HS-27A (cell line): ENCODE measurements around the gene SNAPC4.
"Not testable (repeated sequence)": the region's sequence is repeated elsewhere in the genome, so short reads cannot be mapped to it uniquely, and the experiment has no call there.

Experiments used
- DNase-seq: peaks from one replicate; pipeline ENCODE4 v3.0.0-alpha.2; 2012; ENCODE audit warnings: low read depth, missing footprints

Gene SNAPC4

DNA sequence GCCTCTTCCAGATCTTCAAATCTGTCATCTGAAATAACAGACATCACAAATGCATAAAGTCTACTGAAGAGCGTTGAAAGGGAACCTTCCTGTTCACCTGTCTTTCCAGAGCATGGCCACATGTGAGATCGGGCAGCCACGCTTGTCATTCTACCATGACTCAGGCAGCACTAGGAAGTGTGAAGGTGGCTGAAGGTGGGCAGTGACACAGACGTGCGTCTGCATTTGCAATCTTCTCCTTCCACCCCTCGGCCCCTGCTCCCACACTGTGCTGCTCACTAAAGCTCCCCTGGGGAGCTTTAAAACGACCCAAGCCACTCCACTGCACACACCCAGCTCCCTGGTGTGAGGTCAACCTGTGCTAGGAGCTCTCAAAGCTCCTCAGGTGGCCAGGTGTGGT is 7.9 kb upstream of the SNAPC4 start:
- DNase-seq: no peak

DNA sequence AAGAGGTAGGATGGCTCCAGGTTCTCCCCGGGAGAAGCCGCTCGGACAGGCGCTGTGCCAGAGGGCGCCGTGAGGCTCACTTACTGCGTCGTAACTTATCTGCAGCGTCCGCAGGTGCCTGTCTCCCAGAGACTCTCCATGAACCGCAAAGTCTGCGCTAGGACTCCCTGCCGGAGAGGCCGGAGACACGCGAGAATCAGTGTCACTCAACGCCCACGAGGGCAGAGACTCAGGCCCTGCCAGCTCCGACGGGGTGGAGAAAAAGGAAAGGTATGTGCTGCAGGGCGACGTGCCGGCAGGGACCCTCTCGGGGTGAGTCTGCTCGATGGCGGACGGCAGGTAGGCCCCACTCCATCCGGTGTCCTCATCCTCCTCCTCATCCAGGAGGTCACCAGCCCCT is 7.1 kb upstream of the SNAPC4 start:
- DNase-seq: not testable (repeated sequence)

DNA sequence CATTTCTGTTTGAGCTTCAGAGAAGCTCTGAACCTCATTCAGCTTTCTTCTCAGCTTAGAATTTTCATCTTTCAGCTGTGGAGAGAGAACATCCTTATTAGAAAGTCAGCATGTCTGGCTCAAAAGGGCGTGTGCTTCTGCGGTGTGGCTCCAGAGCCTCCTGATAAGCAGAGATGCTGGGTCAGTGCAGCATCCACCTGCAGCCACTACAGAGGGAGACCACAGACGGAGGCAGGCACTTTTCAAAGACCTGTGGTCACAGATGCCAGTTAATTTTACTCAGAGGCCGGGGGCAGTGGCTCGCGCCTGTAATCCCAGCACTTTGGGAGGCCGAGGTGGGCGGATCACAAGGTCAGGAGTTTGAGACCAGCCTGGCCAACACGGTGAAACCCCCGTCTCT is 5.9 kb upstream of the SNAPC4 start:
- not testable (repeated sequence) for DNase-seq

DNA sequence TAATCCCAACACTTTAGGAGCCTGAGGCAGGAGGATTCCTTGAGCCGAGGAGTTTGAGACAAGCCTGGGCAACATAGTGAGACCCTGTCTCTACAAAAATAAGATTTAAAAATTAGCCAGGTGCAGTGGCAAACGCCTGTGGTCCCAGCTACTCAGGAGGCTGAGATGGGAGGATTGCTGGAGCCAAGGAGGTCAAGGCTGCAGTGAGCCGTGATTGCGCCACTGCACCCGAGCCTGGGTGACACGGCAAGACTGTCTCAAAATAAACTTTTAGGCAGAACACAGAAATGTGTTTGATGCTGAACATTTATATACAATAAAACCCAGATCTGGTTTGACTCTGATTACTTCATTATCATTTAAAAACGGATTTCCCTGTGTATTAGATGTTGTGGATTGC is 5.5 kb upstream of the SNAPC4 start:
- DNase-seq: no peak

DNA sequence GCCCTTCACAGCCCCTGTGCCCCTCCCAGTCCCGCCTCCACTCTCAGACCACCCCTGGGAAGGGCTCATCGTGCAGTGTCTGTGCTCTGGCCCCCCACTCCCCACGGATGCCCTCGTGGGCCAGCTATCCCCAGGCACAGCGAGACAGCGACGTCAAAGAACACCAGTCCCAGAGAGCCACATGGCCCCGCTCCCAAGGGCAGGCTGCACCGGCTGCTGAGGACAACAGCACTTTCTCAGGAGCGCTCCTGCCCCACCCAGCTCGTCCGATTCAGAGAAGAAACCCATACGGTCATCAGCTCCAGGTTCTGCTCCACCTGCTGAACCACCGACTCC is 4.8 kb upstream of the SNAPC4 start:
- DNase-seq: no peak

DNA sequence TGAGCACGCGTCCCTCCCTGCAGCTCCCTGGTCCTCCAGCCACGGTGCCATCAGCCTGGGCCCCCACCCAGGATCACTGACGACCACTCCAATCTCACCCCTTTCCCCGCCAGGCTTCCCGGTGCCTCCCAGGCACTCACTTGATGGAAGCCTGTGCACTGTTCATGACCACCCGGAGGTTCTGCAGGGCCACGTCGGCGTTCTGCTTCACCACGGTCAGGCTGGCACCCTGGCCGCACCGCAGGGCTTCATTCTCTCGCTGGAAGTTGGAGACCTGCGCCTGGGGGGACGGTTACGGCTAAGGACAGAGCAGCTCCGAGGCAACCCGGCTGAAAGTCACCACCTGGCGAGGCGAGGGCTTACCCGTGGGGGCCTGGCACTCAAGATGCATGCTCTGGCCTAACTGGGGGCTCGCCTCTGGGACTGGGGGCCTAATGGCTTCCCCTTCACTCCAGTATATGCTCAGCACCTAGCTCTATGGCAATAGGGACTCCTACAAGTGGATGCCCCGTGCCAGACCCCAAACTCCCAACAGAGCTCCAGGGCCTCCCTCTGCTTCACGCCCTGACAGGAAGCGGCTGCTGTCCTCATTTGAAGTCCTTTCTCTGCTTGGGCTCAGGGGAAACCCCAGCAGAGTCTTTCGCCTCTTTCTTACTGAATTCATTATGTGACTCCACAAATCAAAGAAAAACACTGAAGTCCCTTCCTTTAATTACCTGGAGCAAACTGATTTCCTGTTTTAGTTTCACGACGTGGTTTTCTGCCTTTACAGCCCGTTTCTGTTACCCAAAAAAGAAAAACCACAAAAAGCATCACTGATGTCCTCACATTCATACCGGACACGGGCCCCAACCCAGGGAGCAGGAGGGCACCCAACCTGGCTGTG is 4.2 kb upstream of the SNAPC4 start:
- no peak for DNase-seq

DNA sequence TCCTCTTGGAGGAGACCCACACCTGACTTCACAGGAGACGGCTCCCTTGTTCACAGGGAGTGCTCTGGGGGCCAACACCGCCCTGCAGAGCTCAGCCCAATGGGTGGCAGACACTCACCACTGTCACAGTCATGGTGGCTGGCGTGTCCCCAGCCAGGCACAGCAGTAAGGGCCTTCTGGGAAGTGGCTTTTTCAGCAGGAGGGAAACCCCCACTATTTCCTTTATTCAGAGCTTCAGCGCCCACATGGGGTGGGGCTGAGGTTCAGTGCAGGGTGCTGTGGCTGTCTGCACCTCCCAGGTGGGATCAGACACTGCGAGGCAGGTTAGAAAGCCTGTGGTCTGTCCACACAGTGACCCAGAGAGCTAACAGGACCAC is 3.6 kb upstream of the SNAPC4 start:
- DNase-seq: no peak

DNA sequence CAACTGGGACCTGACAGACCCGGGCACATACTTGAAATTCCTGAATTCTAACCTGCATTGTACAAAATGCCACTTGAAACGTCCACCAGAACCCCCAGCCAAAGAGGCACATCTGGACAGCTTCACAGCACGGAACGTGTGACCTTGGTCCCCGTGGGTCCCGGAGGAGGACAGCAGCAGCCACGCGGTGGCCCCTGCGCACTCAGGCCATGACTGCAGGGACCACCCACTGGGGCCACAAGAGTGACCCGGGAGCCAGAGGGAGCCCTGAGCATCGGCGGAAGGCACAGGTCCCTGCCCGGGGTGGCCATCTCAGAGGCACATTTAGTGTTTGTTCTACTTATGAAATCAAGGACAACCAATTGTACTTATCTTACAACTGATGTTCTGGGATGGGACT is 2.1 kb upstream of the SNAPC4 start:
- no peak for DNase-seq

DNA sequence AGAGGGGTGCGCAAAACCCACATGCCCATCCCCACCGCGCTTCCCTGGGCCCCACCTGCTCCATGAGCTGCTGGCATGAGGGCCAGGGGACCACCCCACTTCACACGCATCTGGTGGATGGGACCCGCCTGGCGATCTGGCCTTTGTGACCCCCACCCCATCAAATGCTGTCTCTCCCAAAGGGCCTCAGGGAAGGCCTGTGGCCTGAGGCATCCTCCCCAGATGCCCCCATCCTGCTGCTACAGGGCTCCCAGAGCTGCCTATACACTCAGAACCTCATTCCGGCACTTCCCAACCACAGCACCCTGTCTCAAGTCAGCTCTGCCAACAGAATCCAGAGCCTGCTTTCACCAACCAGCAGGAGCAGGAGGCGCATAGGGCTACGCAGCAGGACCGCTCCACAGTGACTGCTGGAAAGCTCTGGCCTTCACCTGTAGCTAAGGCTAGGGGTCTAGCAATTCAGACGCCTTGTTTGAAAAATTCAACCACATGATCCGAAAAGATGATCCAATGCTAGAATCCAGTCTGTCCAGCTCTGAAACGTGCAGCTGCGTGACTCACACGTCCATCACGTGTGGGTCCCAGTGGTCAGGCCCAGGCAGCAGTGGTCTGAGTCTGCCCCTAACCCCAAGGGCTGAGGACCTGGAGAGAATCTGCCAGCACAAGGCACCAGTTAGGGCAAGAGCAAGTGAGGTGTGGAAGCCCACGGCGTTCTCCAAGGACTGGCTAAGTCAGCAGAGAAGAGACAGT is 1.4 kb upstream of the SNAPC4 start:
- no peak for DNase-seq

DNA sequence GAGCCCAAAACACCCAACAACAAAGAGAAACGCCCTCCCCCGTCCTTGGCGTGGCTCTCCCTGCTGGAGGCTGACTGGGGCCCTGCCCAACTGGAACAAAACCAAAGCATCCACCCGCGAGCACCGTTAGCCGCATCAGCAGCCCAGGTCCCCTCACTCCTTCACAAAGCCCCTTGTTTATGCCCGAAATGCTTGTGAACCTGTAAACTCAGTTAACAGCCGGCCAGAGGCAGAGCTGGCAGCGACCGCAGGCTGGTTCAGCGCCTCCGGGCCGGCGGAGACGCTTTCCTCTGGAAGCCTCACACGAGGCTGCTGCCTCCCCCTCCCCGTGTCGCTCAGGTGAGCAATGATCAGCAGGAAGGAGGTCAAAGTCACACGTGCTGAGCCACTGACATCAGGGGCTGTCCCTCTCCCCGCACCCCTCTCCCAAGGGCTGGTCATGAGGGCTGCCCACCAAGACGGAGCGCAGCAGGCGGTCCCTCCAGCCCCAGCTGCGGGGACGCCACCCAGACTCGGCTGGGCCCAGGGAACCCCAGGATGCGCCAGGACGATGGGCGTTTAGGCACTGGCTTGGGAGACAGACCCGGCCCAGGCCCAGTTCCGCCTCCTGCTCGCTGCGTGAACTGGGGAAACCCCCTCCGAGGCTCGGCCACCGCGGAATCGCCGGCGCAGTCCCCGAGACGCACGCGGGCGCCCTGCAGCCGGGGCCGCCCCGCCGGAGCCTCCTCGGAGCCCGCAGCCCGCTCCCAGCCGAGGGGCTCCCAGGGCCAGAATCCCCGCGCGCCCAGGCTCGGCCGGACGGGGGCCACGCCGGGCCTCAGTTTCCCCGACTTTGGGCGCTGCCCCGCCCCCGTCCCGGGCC is 563 bp downstream of the SNAPC4 start:
- no peak for DNase-seq

DNA sequence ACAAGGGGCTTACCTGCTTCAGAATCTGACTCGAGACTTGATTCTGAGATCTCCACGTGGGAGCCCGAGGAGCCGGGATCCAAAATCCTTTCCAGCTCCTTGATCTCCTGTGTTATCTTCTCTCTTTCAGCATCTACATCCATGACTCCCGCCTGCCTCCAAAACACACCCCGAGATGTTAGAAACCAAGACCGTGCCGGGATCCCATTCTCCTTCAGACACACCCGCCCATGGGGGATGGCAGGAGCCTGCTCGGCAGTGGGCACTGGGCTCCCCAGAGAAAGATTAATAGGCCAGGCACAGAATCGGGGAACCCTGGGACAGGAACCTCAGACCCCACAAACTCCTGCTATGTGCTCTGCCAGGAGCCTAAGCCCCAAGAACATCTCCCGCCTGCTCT is 1.7 kb downstream of the SNAPC4 start:
- DNase-seq: no peak

DNA sequence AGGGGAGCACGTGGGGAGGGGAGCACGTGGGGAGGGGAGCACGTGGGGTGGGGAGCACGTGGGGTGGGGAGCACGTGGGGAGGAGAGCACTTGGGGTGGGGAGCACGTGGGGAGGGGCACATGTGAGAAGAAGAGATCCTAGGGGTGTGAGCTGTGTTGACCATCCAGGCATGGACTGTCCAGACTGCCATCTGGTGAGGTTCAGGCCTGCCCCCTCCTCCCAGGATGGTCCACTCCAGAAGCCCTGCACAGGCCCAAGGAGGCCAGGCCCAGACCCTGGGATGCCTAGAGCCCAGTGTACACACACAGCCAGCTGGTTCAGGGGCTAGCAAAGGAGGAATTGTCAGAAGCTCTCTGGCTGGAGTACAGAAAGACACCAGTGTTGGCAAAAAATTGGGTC is 2.3 kb downstream of the SNAPC4 start:
- no peak for DNase-seq

DNA sequence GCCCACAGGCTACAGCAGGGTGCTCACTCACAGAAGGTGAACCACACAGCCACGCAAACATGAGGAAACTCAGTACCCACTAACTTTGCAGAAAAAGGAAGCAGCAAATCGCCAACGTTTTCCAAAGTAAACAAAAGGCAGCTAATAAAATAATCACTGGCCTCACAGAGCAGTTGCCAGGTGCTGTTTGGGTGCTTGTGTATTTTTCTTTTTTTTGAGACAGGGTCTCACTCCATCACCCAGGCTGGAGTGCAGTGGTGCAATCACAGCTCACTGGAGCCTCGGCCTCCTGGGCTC is 3.8 kb downstream of the SNAPC4 start:
- no peak for DNase-seq

DNA sequence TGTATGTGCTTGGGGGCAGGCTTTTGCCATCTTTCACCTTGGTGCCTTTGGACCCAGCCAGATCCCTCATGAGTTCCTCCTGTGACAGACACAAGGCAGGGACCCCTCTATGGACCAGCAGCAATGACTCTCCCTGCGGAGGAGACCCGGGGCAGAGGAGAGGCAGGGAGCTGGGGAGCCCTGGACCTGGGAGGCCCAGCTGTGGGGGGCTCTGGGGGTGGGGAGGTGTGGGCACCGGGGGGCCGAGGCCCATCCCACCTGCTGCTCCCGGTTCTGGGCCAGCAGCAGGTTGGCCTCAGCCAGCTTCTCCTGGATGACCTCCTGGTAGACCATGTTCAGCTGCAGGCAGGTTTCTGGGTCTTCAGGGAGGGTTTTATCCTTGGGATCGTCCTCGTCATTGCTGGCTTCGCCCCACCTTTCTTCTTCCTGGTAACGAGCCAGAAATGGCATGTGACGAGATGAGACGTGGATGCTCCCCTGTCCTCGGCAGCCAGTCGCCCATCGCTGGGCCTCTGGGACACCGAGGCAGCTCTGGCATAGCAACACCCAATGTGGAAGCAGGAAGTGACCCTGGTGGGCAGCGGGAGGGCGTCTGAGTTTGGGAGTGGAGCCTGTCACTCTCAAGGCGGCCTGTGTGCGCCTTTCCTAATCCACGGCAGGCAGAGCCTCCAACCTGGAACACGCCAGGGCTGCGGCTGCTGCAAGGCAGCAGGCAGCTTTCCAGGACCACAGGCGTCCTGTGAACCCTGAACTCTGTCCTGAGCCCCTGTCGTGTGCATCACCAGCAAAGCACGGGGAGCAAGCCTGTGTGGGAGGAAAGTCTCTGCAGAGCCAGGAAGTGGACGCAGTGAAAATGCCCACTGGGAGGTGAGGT is 4.4 kb downstream of the SNAPC4 start:
- no peak for DNase-seq

DNA sequence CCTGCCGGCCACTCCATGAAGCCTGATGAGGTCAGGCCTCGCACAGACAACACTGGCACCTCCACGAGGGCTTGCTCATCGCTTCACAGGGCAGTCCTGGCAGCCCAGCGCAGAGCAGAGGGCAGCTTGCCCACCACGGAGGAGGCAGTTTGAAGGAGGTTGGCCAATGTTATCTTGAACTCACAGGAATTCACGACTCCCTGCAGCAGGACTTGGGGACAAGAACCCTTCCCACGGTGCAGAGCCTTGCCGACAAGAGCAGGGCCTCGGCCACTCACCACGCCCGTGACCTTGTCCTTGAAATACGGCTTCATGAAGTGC is 5.0 kb downstream of the SNAPC4 start:
- DNase-seq: no peak

DNA sequence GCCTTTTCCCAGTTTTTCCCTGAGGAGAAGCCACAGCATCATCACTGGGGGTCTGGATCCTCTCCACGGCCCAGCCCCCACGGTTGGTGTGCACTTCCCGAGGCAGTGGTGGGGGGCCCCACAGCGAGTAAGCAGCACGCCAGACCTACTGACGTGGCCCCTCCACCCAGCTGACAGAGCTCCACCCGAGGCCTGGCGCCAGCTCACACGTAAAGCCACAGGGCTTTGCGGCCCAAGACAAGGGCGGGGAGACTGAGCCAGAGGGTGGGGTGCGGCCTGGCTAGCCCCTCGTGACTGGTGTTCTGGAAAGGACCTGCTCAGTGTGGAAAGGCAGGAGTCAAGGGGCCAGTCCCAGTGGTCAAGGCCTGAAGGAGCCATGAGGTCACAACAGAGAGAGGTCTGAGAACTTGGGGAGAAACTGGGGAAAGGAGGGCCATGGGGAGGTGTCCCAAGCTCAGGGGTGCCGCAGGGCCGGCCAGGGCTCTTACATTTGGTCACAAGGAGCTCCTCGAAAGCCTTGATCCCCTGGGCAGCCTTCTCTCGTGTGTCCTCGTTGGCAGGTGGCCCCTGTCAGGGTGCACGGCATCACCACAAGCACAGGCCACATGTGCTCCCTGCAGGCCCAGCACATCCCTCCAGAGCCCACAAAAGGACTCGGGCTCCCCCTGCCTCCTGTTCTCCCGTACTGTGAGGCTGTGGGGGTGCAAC is 5.5 kb downstream of the SNAPC4 start:
- DNase-seq: no peak

DNA sequence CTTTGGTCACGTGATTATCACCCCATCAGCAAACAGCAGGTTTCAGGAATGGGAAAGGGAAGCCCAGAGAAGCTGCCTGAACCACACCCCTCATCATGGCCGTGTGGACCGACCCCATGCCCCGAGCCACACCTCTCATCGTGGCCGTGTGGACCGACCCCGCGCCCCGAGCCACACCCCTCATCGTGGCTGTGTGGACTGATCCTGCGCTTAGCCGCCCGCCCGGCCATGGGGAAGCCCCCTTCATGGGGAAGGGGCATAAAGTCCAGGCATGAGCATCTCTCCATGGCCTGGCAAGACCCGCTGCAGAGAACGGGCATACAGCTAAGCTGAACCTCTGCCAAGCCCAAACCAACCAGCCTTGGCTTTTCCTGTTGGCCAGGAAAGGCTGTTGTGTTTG is 6.4 kb downstream of the SNAPC4 start:
- DNase-seq: no peak

DNA sequence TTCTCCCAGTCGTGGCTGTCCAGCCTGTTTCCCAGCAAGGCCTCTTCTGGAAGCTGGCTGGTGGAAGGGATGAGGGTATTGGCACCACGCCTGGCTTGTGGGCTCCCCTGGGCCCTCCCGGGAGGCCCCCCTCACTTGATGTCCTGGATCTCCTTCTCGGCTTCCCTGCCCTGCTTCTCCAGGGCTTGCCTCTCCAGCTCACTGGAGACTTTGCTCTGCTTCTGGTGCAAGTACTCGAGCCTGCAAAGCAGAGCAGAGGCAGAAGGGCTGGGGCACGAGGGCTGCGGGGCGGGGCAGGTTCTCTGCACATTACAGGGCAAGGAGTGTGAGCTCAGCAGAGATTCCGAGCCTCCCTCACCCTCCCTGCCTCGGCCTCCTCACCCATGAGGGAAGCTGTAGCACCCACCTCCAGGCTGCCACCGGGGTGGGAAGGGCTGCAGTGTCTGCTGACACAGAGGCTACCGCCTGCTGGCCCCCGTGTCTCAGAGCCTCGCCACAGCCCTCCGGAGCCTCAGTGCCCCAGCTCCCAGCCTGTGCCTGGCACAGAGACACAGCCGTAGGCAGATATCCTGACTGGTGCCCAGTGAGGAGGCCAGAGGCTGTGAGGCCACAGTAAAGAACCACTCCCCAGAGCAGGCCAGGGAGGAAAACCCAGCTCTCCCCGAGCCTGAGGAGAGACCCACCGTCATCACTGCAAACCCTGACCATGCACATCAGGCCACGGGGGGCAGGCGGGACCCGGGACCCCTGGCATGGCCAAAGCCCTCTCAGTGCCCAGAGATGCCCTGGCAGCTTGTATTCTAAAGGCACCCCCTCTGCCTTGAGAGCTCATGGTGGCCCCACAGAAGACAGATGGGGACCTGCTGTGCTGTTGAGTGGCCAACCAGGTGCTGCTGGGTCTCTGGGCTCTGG is 7.2 kb downstream of the SNAPC4 start:
- no peak for DNase-seq

DNA sequence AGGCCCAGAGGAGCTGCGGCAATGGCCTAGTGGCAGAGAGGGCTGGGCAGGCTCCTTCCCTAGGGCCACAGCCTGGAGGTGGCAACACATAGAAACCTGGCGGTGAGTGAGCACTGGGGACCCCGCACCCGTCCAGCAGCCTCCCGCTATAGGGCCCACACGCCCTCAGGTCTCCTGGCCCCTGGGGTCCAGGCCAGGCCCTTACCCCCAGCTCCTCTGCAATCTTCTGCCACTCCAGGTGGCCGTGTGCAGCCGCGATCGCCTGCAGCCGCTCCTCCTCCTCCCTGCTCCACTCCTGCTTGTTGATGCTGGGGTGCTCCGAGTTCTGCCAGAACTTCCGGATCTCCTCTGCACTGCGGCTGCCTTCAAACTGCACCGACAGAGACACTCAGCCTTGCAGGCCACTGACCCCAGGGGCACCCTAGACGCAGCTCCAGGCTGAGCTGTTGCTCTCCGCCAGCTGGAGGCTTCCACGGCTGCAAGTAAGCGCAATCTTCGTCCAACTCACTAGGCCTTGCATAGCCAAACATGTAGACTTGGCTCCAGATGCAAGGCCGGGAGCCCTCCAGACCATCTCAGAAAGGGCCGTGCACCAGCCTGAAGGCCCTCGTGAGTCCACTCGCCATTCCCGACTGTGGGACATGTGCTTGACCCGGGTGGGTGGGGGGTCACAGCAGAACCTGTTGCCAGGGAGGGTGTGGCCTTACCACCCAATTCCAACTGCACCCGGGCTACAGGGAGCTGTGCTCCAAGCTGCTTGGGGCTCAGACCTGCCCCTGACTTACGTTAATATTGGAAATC is 8.0 kb downstream of the SNAPC4 start:
- DNase-seq: no peak

DNA sequence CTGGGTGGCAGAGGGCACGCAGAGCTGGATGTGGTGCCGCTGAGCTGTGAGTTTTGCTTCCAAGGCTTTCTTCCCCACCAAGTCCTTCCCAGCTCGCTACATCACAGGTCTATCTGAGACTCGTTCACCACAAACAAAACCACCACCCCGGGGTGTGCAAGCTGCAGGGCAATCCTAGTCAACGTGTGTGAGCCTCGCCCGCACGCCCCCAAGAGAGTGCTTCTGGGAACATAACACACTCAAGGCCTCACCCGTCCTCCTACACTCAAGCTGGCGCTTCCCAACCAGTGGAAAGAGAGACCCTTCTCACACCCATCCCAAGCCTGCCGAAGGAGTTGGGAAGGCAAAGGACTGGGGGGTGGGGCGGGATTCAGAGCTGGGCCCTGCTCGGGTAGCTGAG is 10.6 kb downstream of the SNAPC4 start:
- DNase-seq: no peak
